Activated T-cell treated with anti-CD3 and anti-CD28 coated beads, Interleukin-2, amount 50 U/mL, for 4 hours (primary cell): ENCODE measurements around the gene KCNMB4. TPM values are rescaled to one million over a fixed set of nuclear protein-coding genes. Genes with fewer than 3 reads are reported as not detected.
"Not testable (repeated sequence)": the region's sequence is repeated elsewhere in the genome, so short reads cannot be mapped to it uniquely, and the experiment has no call there.

Experiments
- ATAC-seq, 2 donors: fragments of 200-7000 bp; cut with Tn5 transposase; one replicate each; pipeline ENCODE4 v1.10.0; 2021
- DNase-seq: peaks from one replicate; pipeline ENCODE4 v3.0.0-alpha.2; 2020
- H3K27me3 Mint-ChIP-seq: one replicate; pipeline ENCODE4 v1.8.0; 2021; ENCODE audit warnings: low read depth, mixed read lengths
- H3K36me3 Mint-ChIP-seq: one replicate; pipeline ENCODE4 v1.8.0; 2022; ENCODE audit warnings: mixed read lengths; ENCODE audit not compliant: insufficient read depth
- H3K4me1 Mint-ChIP-seq: one replicate; pipeline ENCODE4 v1.8.0; 2021; ENCODE audit warnings: low read depth, mixed read lengths
- H3K4me3 Mint-ChIP-seq: one replicate; pipeline ENCODE4 v1.8.0; 2021; ENCODE audit warnings: mild to moderate bottlenecking, moderate library complexity, mixed read lengths
- H3K9me3 Mint-ChIP-seq: one replicate; pipeline ENCODE4 v1.8.0; 2021; ENCODE audit warnings: mixed read lengths
- total RNA-seq, 3 donors: library from RNA; stranded (reverse); gene quantifications; one replicate each; pipeline ENCODE4 v1.2.1, GENCODE V29; 2021

Gene KCNMB4
- total RNA-seq, 3 donors from 2014 or later = 0.05 to 0.38 (median 0.34) TPM

DNA sequence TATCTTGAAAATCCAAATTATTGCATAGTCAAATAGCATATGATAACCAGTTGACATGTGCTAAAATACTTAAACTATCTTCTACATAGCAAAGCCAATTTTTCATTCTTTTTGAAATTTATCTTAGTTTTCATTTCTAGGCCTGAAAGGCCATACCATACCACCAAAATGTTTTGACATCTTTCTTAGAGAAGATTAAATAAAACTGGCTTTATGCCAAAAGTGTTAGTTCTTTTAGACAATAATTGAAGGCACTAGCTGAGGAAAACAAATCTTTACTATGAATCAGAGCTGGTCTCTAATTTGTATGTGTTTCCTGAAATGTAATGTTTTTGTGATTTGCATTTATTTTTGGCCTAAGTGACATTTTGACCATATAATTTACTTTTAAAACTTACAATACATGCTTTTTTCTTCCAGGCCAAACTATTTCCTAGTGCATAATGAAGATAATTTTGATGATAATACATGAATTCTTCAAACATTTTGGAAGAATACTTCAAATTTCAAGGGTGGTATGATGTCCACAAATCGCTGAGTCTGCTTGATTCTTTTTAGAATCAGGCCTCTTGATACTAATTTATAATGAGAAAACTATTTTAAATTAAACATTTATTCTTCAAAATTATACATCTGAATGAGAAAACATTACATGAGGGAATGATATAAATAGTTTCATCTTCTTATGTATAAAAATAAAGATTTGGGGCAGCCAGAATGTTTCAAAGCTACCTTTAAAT is 6.5 kb upstream of the KCNMB4 start:
- Mint-ChIP-seq H3K9me3 (no peaks in the 10 kb centered on the region), H3K4me1 (peaks cover 4% of the 10 kb centered on the region), H3K36me3 (peaks cover 6% of the 10 kb centered on the region), H3K27me3 (peaks cover under 1% of the 10 kb centered on the region), H3K4me3 (no peak overlapping the region)
- ATAC-seq (no peak), DNase-seq (no peak)

DNA sequence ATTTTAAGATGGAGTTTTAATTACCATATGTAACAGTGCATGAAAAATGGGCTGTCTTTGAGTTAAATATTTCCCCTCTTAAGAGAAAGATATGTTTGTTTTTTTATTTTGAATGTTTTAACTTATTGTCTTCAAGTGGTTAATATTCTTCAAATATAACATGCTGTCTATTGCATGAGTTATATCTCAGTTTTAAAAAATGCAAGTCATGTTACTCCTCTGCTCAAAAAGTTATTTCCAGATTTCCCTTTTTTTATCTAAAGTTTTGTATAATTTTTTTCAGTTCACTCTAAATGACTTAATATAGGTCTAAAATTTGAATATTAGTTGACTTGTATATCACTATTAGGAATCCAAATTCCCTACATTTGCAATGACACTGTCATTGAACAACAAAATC is 5.9 kb upstream of the KCNMB4 start:
- peaks cover 4% of the 10 kb centered on the region for H3K36me3 Mint-ChIP-seq
- H3K9me3 Mint-ChIP-seq = no peaks in the 10 kb centered on the region
- no peak for ATAC-seq
- peaks cover 6% of the 10 kb centered on the region for H3K4me1 Mint-ChIP-seq
- peaks cover 4% of the 10 kb centered on the region for H3K27me3 Mint-ChIP-seq
- H3K4me3 Mint-ChIP-seq = no peak overlapping the region
- DNase-seq = no peak

GRCh38 chr12:70364695-70365397 is 1.2 kb upstream of the KCNMB4 start:
- Mint-ChIP-seq H3K4me3 (peak overlapping the region; percentile 76), H3K36me3 (no peaks in the 10 kb centered on the region), H3K27me3 (peaks cover 6% of the 10 kb centered on the region), H3K4me1 (peaks cover 18% of the 10 kb centered on the region), H3K9me3 (no peaks in the 10 kb centered on the region)
- ATAC-seq (no peak), DNase-seq (no peak)

- ATAC-seq = no peak
- Mint-ChIP-seq H3K36me3 (no peaks in the 10 kb centered on the region), H3K27me3 (peaks cover 6% of the 10 kb centered on the region), H3K4me1 (peaks cover 18% of the 10 kb centered on the region), H3K4me3 (peak overlapping the region; percentile 76), H3K9me3 (no peaks in the 10 kb centered on the region)
- no peak for DNase-seq
Measured at GRCh38 chr12:70365398-70365647, 767 bp upstream of the KCNMB4 start.

DNA sequence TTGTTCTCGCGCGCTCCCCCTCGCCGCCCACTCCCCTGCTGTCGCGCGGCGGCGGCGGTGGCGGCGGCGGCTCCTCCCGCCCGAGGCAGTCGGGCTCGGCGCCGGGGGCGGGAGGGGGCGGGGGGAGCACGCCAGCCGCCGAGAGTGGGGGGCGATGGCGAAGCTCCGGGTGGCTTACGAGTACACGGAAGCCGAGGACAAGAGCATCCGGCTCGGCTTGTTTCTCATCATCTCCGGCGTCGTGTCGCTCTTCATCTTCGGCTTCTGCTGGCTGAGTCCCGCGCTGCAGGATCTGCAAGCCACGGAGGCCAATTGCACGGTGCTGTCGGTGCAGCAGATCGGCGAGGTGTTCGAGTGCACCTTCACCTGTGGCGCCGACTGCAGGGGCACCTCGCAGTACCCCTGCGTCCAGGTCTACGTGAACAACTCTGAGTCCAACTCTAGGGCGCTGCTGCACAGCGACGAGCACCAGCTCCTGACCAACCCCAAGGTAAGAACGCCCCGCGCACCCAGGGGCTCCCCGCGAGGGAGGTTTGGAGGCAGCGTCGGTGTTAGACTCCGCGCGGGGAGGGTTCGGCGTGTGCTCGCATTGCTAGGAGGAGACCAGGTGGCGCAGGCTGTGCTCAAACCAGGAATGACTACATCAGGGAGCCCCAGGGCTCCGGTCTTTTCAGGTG is 629 bp downstream of the KCNMB4 start:
- ATAC-seq (peak; percentile 67), DNase-seq (peak; percentile 55)
- Mint-ChIP-seq H3K4me1 (peaks cover 18% of the 10 kb centered on the region), H3K36me3 (no peaks in the 10 kb centered on the region), H3K27me3 (peaks cover 6% of the 10 kb centered on the region), H3K9me3 (no peaks in the 10 kb centered on the region), H3K4me3 (peak overlapping the region; percentile 89)

DNA sequence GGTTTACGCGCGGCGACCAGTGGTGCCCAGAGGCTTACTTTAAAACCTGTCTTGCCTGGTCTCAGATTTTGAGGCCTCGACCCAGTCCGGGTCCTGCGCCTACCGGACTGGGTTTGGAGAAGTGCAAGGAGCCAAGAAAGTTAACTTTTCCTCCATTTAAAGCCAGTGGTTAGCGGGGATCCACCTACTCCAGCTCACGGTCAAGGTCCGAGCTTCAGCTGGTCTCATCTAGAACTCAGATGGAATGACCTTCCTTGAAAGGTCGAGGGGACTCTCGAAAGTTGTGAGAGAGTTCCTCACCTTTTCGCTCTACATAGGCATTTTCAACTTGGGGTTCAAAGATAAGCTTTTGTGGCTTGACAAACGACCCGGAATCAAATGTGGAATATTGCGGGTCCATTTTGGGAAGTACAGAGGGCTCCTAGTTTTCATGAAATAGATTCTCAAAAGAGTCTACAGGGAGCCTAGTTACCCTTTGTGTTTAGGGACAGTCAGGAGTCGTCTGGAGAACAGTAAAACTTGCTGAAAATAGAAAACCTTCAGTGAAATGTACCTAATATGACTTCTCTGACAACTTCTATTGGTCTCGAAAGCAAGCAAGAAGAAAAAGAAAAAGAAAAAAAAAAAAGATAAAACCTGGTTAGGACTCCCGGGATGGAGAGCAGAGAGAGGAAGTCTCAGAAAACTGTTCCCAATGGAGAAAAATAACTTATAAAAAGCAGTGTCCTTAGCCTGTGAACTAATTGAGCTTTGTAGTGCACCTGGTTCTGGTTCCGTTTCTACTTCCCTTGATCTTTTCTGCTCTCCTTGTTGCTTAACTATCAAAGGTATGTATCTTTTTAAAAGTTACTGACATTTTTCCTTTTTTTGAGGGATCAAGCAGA is 1.4 kb downstream of the KCNMB4 start:
- peaks cover 18% of the 10 kb centered on the region for H3K4me1 Mint-ChIP-seq
- peak overlapping the region; percentile 89 for H3K4me3 Mint-ChIP-seq
- H3K9me3 Mint-ChIP-seq = no peaks in the 10 kb centered on the region
- DNase-seq = no peak
- H3K36me3 Mint-ChIP-seq = no peaks in the 10 kb centered on the region
- no peak for ATAC-seq
- H3K27me3 Mint-ChIP-seq = peaks cover 6% of the 10 kb centered on the region

DNA sequence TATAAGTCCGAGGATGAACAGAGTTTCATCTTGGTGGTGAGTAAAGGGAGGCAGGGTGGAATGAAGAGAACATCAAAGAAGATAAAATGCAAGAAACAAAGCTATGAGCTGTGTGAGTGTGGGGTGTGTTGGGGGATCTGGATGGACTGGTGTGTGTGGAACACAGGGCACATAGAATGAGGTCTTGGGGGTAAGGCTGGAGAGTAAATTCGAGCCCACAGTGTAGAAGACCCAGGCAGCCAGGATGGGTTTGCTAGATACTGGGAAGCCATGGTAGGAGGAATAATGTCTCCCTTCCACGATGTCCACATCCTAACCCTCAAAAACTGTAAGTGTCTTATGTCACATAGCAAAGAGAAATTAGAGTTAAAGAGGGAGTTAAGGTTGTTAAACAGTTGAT is 6.8 kb downstream of the KCNMB4 start:
- no peaks in the 10 kb centered on the region for H3K9me3 Mint-ChIP-seq
- ATAC-seq (no peak), DNase-seq (no peak)
- H3K36me3 Mint-ChIP-seq = no peaks in the 10 kb centered on the region
- H3K4me3 Mint-ChIP-seq = no peak overlapping the region
- peaks cover 2% of the 10 kb centered on the region for H3K27me3 Mint-ChIP-seq
- no peaks in the 10 kb centered on the region for H3K4me1 Mint-ChIP-seq

GRCh38 chr12:70379846-70380245 is 13.8 kb downstream of the KCNMB4 start:
- Mint-ChIP-seq H3K9me3 (peaks cover 4% of the 10 kb centered on the region), H3K27me3 (no peaks in the 10 kb centered on the region), H3K4me1 (no peaks in the 10 kb centered on the region), H3K36me3 (peaks cover 2% of the 10 kb centered on the region), H3K4me3 (no peak overlapping the region)
- peak; percentile 89 to 91 for ATAC-seq
- no peak for DNase-seq

DNA sequence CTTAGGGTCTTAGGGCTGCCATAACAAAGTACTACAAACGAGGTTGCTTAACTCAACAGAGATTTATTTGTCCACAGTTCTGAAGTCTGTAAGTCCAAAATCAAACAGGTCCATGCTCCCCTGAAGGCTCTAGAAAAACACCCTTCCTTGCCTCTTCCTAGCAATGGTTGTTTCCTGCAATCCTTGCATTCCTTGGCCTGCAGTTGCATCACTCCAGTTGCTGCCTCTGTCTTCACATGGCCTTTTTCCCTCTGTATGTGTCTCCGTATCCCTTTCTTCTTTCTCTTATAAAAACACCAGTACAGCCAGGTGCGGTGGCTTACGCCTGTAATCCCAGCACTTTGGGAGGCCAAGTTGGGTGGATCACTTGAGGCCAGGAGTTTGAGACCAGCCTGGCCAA is 17.4 kb downstream of the KCNMB4 start:
- Mint-ChIP-seq H3K9me3 (peaks cover 7% of the 10 kb centered on the region), H3K4me3 (no peak overlapping the region), H3K27me3 (no peaks in the 10 kb centered on the region), H3K4me1 (no peaks in the 10 kb centered on the region), H3K36me3 (peaks cover 2% of the 10 kb centered on the region)
- ATAC-seq (no peak), DNase-seq (no peak)

DNA sequence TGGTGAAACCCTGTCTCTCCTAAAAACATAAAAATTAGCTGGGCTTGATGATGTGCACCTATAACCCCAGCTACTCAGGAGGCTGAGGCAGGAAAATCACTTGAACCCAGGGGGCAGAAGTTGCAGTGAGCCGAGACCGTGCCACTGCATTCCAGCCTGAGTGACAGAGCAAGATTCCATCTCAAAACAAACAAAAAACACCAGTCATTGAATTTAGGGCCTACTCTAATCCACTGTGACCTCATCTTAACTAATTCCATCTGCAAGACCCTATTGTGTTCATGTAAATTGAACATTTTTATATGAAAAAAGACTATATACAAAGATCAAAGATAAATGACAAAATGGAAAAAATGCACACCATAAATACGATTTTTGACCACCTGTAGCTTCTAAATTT is 17.8 kb downstream of the KCNMB4 start:
- Mint-ChIP-seq H3K9me3 (peaks cover 7% of the 10 kb centered on the region), H3K27me3 (no peaks in the 10 kb centered on the region), H3K4me1 (no peaks in the 10 kb centered on the region), H3K36me3 (peaks cover 2% of the 10 kb centered on the region), H3K4me3 (no peak overlapping the region)
- ATAC-seq (no peak), DNase-seq (no peak)

- DNase-seq (no peak), ATAC-seq (no peak)
- Mint-ChIP-seq H3K4me3 (no peak overlapping the region), H3K4me1 (no peaks in the 10 kb centered on the region), H3K36me3 (no peaks in the 10 kb centered on the region), H3K9me3 (peaks cover 3% of the 10 kb centered on the region), H3K27me3 (no peaks in the 10 kb centered on the region)
Measured at GRCh38 chr12:70386771-70387170, 20.7 kb downstream of the KCNMB4 start.

DNA sequence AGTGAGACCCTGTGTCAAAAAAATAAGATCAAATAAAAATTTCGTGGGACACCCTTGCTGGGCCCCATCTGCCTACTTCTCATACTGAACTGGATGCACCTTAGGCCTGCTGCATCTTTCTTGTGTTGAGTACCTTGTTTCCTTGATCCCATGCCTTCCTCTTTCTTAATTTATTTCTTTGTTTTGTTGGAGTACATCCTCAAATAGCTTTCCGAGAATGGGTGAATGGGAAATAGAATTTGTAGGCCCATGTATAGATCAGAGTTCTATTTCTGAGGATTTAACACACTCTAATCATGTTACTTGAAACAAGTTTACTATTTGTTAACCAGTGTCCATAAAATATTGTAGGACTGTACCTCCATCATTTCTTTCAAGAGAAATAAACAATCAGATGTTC is 23.6 kb downstream of the KCNMB4 start:
- Mint-ChIP-seq H3K36me3 (no peaks in the 10 kb centered on the region), H3K4me1 (no peaks in the 10 kb centered on the region), H3K9me3 (peaks cover 3% of the 10 kb centered on the region), H3K27me3 (no peaks in the 10 kb centered on the region), H3K4me3 (no peak overlapping the region)
- ATAC-seq = no peak
- no peak for DNase-seq

DNA sequence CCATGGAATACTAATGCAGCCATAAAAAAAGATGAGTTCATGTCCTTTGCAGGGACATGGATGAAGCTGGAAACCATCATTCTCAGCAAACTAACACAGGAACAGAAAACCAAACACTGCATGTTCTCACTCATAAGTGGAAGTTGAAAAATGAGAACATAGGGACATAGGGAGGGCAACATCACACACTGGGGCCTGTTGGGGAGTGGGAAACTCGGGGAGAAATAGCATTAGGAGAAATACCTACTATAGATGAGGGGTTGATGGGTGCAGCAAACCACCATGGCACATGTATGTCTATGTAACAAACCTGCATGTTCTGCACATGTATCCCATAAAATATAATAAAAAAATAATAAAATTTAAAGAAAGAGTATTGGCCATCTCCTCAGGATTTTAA is 26.5 kb downstream of the KCNMB4 start:
- not testable (repeated sequence) for DNase-seq, H3K9me3 Mint-ChIP-seq, H3K4me1 Mint-ChIP-seq, H3K27me3 Mint-ChIP-seq, H3K36me3 Mint-ChIP-seq, ATAC-seq, H3K4me3 Mint-ChIP-seq

GRCh38 chr12:70393787-70394499 is 27.9 kb downstream of the KCNMB4 start:
- Mint-ChIP-seq H3K27me3 (no peaks in the 10 kb centered on the region), H3K9me3 (no peaks in the 10 kb centered on the region), H3K4me3 (no peak overlapping the region), H3K4me1 (no peaks in the 10 kb centered on the region), H3K36me3 (no peaks in the 10 kb centered on the region)
- ATAC-seq = no peak
- no peak for DNase-seq
